C4-2B (cell line): ENCODE measurements around the gene PXN.

ENCODE experiments used
- ZFX ChIP-seq: fragments of 450-650 bp; IDR thresholded peaks from 2 replicates; pipeline ENCODE4 v1.6.1; 2017
- TF ChIP-seq, protein P1 (sequence below): fragments of 450-650 bp; conservative IDR thresholded peaks from 2 replicates; pipeline ENCODE4 v1.5.1; 2017; ENCODE audit warnings: mild to moderate bottlenecking

- TF ChIP-seq, protein P1, sequence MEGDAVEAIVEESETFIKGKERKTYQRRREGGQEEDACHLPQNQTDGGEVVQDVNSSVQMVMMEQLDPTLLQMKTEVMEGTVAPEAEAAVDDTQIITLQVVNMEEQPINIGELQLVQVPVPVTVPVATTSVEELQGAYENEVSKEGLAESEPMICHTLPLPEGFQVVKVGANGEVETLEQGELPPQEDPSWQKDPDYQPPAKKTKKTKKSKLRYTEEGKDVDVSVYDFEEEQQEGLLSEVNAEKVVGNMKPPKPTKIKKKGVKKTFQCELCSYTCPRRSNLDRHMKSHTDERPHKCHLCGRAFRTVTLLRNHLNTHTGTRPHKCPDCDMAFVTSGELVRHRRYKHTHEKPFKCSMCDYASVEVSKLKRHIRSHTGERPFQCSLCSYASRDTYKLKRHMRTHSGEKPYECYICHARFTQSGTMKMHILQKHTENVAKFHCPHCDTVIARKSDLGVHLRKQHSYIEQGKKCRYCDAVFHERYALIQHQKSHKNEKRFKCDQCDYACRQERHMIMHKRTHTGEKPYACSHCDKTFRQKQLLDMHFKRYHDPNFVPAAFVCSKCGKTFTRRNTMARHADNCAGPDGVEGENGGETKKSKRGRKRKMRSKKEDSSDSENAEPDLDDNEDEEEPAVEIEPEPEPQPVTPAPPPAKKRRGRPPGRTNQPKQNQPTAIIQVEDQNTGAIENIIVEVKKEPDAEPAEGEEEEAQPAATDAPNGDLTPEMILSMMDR = no peak
- TF ChIP-seq ZFX = no peak
These were observed 15.4 kb downstream of the PXN start for GRCh38 chr12:120249875-120250795.
